HG03103 (cell line): ENCODE results near the gene PTPRN2.

Experiments used
- ATAC-seq: cut with Tn5 transposase; IDR thresholded peaks from one replicate; pipeline ENCODE4 v1.9.1; 2021; ENCODE audit warnings: low read depth; ENCODE audit not compliant: unreplicated experiment

The PTPRN2 gene

GRCh38 chr7:157758468-157759245 lies 829.0 kb downstream of the PTPRN2 start:
- ATAC-seq: no peak

DNA sequence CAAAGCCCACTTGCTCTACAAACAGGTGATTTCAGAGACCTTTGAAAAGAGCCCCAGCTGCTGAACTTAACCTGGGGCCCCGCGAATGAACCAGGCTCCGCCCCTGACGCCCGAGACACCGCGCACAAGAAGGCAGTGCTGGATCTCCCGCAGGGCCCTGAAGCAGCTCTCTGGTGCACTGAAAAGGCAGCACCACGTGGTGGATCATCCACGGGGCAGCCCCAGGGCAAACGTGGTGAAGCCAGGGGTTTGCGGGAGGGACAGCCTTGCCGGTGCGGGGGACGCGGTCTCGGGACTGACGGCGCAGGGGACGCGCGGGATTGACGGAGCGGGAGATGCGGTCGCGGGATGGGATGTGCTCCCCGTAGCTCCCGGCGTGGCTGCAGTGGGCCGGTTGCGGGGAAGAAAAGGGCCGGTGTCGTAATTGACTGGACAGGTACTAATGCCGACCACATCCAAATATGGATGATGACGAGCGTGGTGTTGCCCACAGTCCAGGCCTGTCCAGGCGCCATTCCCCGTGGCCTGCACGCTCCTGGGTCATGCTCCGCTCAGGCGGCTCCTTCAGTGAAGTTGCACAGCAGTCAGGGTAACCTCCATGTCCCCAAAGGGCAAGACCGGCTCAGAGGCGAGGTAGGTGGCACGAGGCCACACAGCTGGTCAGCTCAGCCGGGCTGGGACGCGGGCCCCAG lies 829.7 kb downstream of the PTPRN2 start:
- no peak for ATAC-seq

GRCh38 chr7:157757211-157757610 lies 830.4 kb downstream of the PTPRN2 start:
- ATAC-seq: no peak

DNA sequence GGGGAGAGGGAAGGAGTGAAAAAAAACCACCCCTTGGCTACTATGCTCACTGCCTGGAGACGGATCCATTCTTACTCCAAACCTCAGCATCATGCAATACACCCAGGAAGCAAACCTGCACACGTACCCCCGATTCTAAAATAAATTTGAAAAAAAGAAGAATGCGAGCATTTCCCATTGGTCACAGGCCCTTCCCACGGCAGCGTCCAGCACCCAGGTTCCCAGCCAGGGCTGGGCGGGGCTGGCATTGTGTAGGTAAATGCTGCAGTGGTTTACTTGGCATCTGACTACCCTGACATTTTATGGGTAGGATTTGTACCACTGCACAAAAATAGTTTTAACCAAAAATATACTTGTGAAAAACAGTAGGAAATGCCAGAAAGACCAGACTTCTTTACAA lies 831.9 kb downstream of the PTPRN2 start:
- no peak for ATAC-seq

DNA sequence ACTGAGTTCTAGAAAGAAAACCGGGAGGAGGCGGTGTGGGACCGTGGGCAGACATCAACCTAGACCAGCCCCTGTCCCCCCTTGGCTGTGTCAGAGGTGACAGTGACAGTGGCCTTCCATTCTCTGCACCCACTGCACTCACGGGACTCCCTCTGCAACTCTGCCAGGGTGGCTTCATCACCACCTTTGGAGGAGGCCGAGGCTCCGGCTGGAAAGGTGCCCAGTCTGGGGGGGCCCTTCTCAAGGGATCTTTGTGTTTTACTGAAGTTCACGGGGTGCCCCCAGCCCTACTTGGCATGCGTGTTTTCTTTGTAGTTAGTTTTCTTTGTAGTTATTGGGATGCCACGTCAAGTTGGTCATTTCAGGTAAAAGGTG lies 833.2 kb downstream of the PTPRN2 start:
- ATAC-seq: no peak

DNA sequence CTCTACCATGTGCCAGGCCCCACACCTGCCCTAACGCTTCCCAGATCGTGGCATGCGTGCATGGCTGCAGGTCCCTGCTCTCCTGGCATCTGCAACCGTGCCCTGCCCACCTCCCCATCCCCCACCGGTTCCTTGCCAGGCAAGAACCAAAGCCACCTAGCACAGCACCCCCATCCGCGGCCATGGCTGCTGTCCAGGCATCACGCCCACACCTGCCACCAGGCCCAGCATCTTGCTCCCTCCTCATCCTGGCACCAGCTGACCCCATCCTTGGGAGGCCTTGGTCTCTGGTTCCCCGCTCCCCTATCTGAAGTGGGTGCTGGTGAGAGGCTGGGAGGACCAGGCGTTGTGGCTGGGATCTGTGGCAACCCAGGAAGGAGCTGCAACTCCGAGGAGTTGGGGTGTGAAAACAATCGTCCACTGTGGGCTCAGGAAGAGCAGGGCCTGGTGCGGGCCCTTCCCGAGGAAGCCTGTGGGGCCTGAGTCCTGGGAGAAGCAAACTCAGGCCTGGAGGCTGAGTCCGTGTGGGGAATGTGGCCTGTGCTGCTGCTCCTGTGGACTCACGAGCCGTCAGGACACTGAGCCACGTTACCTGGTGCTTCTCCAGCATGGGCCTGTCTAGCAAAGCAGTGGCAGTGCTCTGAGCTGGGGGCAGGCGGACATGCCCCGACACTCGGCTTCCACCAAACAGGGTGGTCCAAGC lies 833.8 kb downstream of the PTPRN2 start:
- ATAC-seq: no peak

DNA sequence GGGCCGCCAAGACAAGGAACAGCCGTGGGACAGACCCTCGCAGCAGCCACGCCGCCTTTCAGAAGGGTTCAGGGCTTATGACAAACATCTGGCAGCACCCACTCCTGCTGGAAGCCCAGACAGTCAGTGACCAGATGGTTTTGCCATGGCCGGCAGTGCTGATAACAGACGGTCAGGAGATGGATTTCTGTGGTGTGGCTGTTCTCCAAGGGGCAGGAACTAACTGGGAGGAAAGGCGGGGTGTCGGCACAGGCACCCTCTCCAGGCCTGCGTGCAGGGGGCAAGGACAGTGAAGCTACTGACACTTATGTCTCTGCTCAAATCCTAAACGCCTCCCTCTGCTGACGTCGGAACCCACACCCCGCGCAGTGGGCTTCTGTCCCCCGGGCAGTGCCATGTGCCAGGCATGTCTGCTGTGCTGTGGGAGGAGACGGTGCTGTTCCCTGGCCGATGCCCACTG lies 834.8 kb downstream of the PTPRN2 start:
- ATAC-seq: no peak

DNA sequence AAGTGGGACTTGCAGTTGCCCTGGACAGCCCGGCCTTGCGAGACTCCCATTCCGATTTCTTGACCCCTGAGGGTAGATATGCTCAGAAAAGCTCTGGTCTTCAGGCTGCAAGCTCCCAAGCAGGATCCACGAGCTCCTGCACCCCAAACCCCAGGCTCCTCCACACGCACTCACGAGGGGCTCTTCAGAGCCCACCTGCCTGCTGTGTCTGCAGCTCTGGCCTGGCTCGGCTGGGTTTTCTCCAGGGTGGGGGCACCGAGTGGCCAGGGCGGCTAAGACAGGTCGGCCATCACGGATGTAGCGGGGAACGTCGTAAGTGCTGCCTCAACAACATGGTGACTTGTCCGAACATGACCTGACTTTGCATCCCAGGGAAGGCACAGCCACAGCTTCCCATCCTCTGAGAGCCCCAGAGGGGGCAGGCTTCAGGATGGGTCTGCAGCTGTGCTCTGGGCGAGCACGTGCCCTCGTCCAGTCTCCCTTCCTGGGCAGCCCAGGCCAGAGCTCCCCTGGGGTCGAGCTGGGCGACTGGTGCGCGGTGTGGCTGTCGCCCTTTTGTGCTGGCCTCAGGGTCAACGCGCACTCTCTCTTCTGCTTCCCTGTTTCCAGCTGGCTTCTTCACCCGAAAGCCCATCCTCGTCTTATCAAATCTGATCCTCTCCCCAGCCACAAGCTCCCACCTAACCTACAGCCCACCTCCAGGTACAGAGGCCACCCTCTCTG lies 835.5 kb downstream of the PTPRN2 start:
- no peak for ATAC-seq

- ATAC-seq: no peak
These were observed 836.2 kb downstream of the PTPRN2 start for GRCh38 chr7:157751406-157751805.

GRCh38 chr7:157750291-157750690 lies 837.3 kb downstream of the PTPRN2 start:
- no peak for ATAC-seq

GRCh38 chr7:157745721-157746709 lies 841.6 kb downstream of the PTPRN2 start:
- ATAC-seq: no peak

- no peak for ATAC-seq
These were observed 842.6 kb downstream of the PTPRN2 start for GRCh38 chr7:157744786-157745601.

DNA sequence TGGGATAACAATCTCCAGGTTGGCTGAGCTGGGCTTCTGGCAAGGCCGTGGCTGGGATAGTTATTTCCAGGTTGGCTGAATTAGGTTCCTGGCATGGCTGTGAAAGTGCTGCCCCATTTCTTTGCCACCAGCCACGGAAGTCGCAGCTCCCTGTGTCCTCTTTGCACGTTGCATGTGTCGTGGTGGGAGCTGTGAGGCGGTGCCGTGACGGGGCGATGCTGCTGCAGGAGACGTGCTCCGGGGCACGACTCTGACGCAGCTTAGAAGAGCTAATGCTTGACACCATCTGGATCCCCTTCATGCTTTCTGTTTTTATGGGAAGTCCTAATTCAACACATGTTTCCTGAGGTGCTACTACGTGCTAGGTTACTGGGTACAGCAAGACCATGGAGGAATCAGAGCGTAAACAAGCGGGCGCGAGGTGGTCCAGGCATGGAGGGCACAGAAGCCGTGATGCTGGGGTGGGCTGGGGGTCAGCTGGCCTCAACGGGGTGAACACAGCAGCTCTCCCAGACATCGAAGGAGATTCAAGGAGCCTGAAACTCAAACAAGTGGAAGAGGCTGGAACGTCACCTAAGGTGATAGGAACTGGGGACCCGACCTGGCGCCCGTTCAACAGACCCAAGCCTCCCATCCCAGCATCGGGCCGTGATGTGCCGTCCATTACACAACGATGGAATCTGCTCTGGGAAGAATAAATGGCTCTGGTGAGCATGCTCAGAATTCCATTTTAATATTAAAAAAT lies 843.7 kb downstream of the PTPRN2 start:
- ATAC-seq: no peak

DNA sequence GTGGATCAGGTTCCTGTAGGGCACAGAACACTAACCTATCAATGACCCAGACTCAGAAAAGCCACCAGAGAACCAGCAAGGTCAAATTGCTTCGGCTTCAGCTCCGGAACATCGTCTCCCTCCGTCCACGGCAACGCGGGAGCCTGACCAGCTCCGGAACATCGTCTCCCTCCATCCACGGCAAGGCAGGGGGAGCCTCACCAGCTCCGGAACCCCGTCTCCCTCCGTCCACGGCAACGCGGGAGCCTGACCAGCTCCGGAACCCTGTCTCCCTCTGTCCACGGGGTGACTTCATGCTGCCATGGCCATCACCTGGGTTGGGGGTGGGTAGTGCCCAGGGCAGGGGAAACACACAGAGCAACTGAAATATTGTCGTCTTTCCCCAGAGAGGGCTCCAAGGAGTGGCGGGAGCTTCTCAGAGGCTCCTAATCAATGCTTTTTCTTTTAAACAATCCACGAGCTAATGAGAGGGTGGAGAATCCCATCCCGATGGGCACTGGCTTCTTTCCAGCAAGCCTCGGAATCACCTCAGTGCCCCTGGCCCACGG lies 847.3 kb downstream of the PTPRN2 start:
- ATAC-seq: no peak

DNA sequence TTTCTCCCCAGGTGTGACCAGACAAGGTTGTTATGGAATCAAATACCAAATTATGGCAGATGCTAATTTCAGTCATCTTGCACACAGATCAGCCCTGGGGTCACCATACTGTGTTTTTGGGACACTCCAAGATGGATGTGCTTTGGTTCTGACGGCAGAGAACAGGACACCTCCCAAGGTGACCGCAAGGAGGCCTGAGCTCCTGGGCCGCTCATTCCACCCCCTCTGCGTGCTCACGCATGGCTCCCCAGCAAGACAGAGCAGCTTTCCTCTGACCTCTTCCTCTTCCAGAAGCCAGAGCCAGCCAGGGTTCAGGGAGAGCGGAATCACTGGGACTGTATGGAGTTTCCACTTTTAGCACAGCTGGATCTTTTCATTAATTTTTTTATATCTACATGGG lies 848.0 kb downstream of the PTPRN2 start:
- no peak for ATAC-seq

- no peak for ATAC-seq
These were observed 848.6 kb downstream of the PTPRN2 start for GRCh38 chr7:157739031-157739430.

GRCh38 chr7:157738066-157738460 lies 849.6 kb downstream of the PTPRN2 start:
- no peak for ATAC-seq
